Loucy (cell line): ENCODE data around the gene ARVCF.

Source experiments
- H2AFZ ChIP-seq: fragments of 200-600 bp; sonication (generic); 2 replicates; pipeline ENCODE4 v1.6.0; 2016; ENCODE audit warnings: antibody characterized with exemption, mild to moderate bottlenecking, low read length, moderate library complexity
- H3F3A ChIP-seq: fragments of 200-600 bp; 2 replicates; pipeline ENCODE4 v1.6.0; 2016; ENCODE audit warnings: antibody characterized with exemption, low read depth, mild to moderate bottlenecking
- H3K27me3 ChIP-seq: fragments of 200-600 bp; sonication (generic); 2 replicates; pipeline ENCODE4 v1.6.1; 2014; ENCODE audit warnings: low read length, mild to moderate bottlenecking; ENCODE audit not compliant: insufficient read depth, poor library complexity, severe bottlenecking
- H3K36me3 ChIP-seq: fragments of 200-600 bp; sonication (generic); 2 replicates; pipeline ENCODE4 v1.6.1; 2016; ENCODE audit warnings: low read length; ENCODE audit not compliant: insufficient read depth
- H3K4me1 ChIP-seq: fragments of 200-600 bp; sonication (generic); 2 replicates; pipeline ENCODE4 v1.5.1; 2014; ENCODE audit warnings: low read length, mild to moderate bottlenecking; ENCODE audit not compliant: insufficient read depth, poor library complexity, severe bottlenecking
- H3K4me2 ChIP-seq: fragments of 200-600 bp; sonication (generic); 2 replicates; pipeline ENCODE4 v1.6.0; 2014; ENCODE audit warnings: antibody characterized with exemption, low read length, low read depth, mild to moderate bottlenecking; ENCODE audit not compliant: poor library complexity, severe bottlenecking
- H3K4me3 ChIP-seq: fragments of 200-600 bp; sonication (generic); 2 replicates; pipeline ENCODE4 v1.5.1; 2014; ENCODE audit warnings: low read length, mild to moderate bottlenecking, mixed read lengths; ENCODE audit not compliant: poor library complexity, severe bottlenecking
- H3K79me2 ChIP-seq: fragments of 200-600 bp; sonication (generic); 2 replicates; pipeline ENCODE4 v1.6.1; 2014; ENCODE audit warnings: low read length; ENCODE audit not compliant: insufficient read depth
- H3K9ac ChIP-seq: fragments of 200-600 bp; sonication (generic); 2 replicates; pipeline ENCODE4 v1.6.0; 2014; ENCODE audit warnings: mild to moderate bottlenecking, low read depth, low read length, moderate library complexity; ENCODE audit not compliant: poor library complexity, severe bottlenecking
- H3K9me2 ChIP-seq: fragments of 200-600 bp; sonication (generic); replicated peaks from 2 replicates; pipeline ENCODE4 v1.6.1; 2016; ENCODE audit warnings: low read depth, low read length, mixed read lengths
- H3K9me3 ChIP-seq: fragments of 200-600 bp; sonication (generic); 2 replicates; pipeline ENCODE4 v1.6.1; 2014; ENCODE audit warnings: mild to moderate bottlenecking, antibody characterized with exemption, low read length, low read depth; ENCODE audit not compliant: insufficient read depth
- H4K20me1 ChIP-seq: fragments of 200-600 bp; sonication (generic); 2 replicates; pipeline ENCODE4 v1.6.0; 2014; ENCODE audit warnings: antibody characterized with exemption, low read length, mild to moderate bottlenecking; ENCODE audit not compliant: insufficient read depth, poor library complexity, severe bottlenecking
- CTCF ChIP-seq: fragments of 200-600 bp; sonication (generic); conservative IDR thresholded peaks from 2 replicates; pipeline ENCODE4 v1.5.1; 2014; ENCODE audit warnings: mild to moderate bottlenecking, antibody characterized with exemption, low read length
- EZH2phosphoT487 ChIP-seq: fragments of 200-600 bp; IDR thresholded peaks from 2 replicates; pipeline ENCODE4 v1.6.1; 2018; ENCODE audit warnings: antibody characterized with exemption, mild to moderate bottlenecking, moderate library complexity, borderline replicate concordance

Gene ARVCF

GRCh38 chr22:19963863-19964642 lies 52.6 kb downstream of the ARVCF start:
- no peaks in the 10 kb centered on the region for H3K79me2 ChIP-seq
- no peaks in the 10 kb centered on the region for H3K27me3 ChIP-seq
- TF ChIP-seq CTCF (no peak), EZH2phosphoT487 (no peak)
- H3K9me2 ChIP-seq = no peaks in the 10 kb centered on the region
- peaks cover 5% of the 10 kb centered on the region for H4K20me1 ChIP-seq
- peaks cover 23% of the 10 kb centered on the region; the same call in 1 of the 2 replicates for H3K36me3 ChIP-seq
- H3K4me1 ChIP-seq = no peaks in the 10 kb centered on the region
- H2AFZ ChIP-seq = no peak overlapping the region
- no peak overlapping the region for H3K4me3 ChIP-seq
- H3K4me2 ChIP-seq = no peak overlapping the region
- no peak overlapping the region for H3K9ac ChIP-seq
- H3K9me3 ChIP-seq = no peaks in the 10 kb centered on the region
- no peaks in the 10 kb centered on the region for H3F3A ChIP-seq

- H3F3A ChIP-seq = no peaks in the 10 kb centered on the region
- H3K36me3 ChIP-seq = peaks cover 23% of the 10 kb centered on the region; the same call in 1 of the 2 replicates
- no peaks in the 10 kb centered on the region for H3K27me3 ChIP-seq
- TF ChIP-seq CTCF (no peak), EZH2phosphoT487 (no peak)
- H4K20me1 ChIP-seq = peaks cover 5% of the 10 kb centered on the region
- no peaks in the 10 kb centered on the region for H3K79me2 ChIP-seq
- H3K9ac ChIP-seq = no peak overlapping the region
- no peaks in the 10 kb centered on the region for H3K9me3 ChIP-seq
- H2AFZ ChIP-seq = no peak overlapping the region
- H3K9me2 ChIP-seq = no peaks in the 10 kb centered on the region
- no peak overlapping the region for H3K4me2 ChIP-seq
- H3K4me3 ChIP-seq = no peak overlapping the region
- no peaks in the 10 kb centered on the region for H3K4me1 ChIP-seq
These were observed 53.5 kb downstream of the ARVCF start for GRCh38 chr22:19962909-19963806.

GRCh38 chr22:19962246-19962908 lies 54.2 kb downstream of the ARVCF start:
- H3K9ac ChIP-seq = no peak overlapping the region
- peak; percentile 71 for TF ChIP-seq CTCF
- TF ChIP-seq EZH2phosphoT487 = no peak
- no peak overlapping the region for H3K4me3 ChIP-seq
- no peaks in the 10 kb centered on the region for H3K27me3 ChIP-seq
- no peak overlapping the region for H2AFZ ChIP-seq
- peaks cover 5% of the 10 kb centered on the region for H4K20me1 ChIP-seq
- no peaks in the 10 kb centered on the region for H3K9me2 ChIP-seq
- H3K79me2 ChIP-seq = no peaks in the 10 kb centered on the region
- H3K4me1 ChIP-seq = no peaks in the 10 kb centered on the region
- H3K9me3 ChIP-seq = no peaks in the 10 kb centered on the region
- peaks cover 17% of the 10 kb centered on the region; the same call in 1 of the 2 replicates for H3K36me3 ChIP-seq
- no peak overlapping the region for H3K4me2 ChIP-seq
- H3F3A ChIP-seq = no peaks in the 10 kb centered on the region
